ENCODE data around the gene PLEK2.

GRCh38 chr14:67436006-67436866 is 24.3 kb upstream of the PLEK2 start:
- TF ChIP-seq CTCF (IDR thresholded peaks at IDR 0.05; ENCODE audit: low read depth, low read length, poor library complexity, severe bottlenecking) (no peak), EZH2phosphoT487 (IDR thresholded peaks at IDR 0.05; ENCODE audit: borderline replicate concordance, low read length) (no peak)

All from DOHH2 (cell line).